Measurements from ENCODE around the gene ARHGAP26. TPM values are rescaled to one million over a fixed set of nuclear protein-coding genes. Genes with fewer than 3 reads are reported as not detected.

Gene ARHGAP26
- total and polyA plus RNA-seq, 10 donors, result 4.2 to 148 (median 55.5) TPM

- TF ChIP-seq POLR2A (IDR thresholded peaks at IDR 0.05), result no peak
- no peak for TF ChIP-seq POLR2AphosphoS5 (IDR thresholded peaks at IDR 0.05)
- TF ChIP-seq, protein P1, sequence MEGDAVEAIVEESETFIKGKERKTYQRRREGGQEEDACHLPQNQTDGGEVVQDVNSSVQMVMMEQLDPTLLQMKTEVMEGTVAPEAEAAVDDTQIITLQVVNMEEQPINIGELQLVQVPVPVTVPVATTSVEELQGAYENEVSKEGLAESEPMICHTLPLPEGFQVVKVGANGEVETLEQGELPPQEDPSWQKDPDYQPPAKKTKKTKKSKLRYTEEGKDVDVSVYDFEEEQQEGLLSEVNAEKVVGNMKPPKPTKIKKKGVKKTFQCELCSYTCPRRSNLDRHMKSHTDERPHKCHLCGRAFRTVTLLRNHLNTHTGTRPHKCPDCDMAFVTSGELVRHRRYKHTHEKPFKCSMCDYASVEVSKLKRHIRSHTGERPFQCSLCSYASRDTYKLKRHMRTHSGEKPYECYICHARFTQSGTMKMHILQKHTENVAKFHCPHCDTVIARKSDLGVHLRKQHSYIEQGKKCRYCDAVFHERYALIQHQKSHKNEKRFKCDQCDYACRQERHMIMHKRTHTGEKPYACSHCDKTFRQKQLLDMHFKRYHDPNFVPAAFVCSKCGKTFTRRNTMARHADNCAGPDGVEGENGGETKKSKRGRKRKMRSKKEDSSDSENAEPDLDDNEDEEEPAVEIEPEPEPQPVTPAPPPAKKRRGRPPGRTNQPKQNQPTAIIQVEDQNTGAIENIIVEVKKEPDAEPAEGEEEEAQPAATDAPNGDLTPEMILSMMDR (IDR thresholded peaks at IDR 0.05 in 8 of 11, conservative IDR thresholded peaks at IDR 0.05 in 3 of 11), result no peak
- Histone ChIP-seq H3K36me3 (no peaks in the 10 kb centered on the region), H3K4me3 (no peak overlapping the region), H3K9me3 (peaks cover 0 to 13% (median 10%) of the 10 kb centered on the region in 8 donors), H3K27ac (no peak overlapping the region), H3K4me1 (no peaks in the 10 kb centered on the region), H3K27me3 (replicated peaks in 1 of 7) (no peaks in the 10 kb centered on the region)
- no peak for DNase-seq
- WGBS, 5 donors, result 83 to 93% (median 89%) methylated on average over 7 of the region's 7 CpGs
- intact Hi-C loops (cut with DNase I; ENCODE audit: low total_unique reads), result no loop called here
Measured at GRCh38 chr5:143261748-143262392, 491.7 kb downstream of the ARHGAP26 start.

GRCh38 chr5:143262393-143263174, 492.4 kb downstream of the ARHGAP26 start:
- Histone ChIP-seq H3K27me3 (replicated peaks in 1 of 7) (no peaks in the 10 kb centered on the region), H3K9me3 (peaks cover 0 to 20% (median 17%) of the 10 kb centered on the region in 8 donors), H3K4me3 (no peak overlapping the region), H3K36me3 (no peaks in the 10 kb centered on the region), H3K4me1 (no peaks in the 10 kb centered on the region), H3K27ac (no peak overlapping the region)
- WGBS, 5 donors, result 86 to 100% (median 95%) methylated on average over 1 of the region's 1 CpG
- no peak for TF ChIP-seq POLR2AphosphoS5 (IDR thresholded peaks at IDR 0.05)
- TF ChIP-seq, protein P1 (IDR thresholded peaks at IDR 0.05 in 8 of 11, conservative IDR thresholded peaks at IDR 0.05 in 3 of 11), result no peak
- TF ChIP-seq POLR2A (IDR thresholded peaks at IDR 0.05), result no peak
- intact Hi-C loops (cut with DNase I; ENCODE audit: low total_unique reads), result no loop called here
- DNase-seq, result no peak

DNA sequence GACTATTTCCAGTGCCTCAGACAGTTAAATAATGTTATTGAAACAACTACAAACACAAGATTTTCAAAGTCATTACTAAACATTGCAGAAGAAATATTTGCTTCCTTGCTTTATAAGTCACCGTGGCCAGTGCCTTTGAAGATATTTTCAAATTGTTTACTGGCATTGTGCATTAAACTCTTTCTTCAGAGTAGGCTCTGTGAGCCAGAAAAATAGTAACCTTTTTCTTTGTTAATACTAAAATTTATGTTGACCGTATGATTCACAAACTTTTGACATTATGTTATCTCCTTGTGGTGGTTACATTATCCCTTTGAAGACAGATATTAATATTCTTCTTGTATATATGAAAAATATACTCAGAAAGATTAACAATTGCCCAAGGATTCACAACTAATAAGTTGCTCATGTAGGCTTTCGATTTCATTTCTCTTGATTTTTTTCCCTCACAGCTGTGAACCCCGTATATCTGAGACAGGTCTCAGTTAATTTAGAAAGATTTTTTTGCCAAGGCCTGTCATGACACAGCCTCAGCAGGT, 493.2 kb downstream of the ARHGAP26 start:
- H3K36me3 ChIP-seq, result no peaks in the 10 kb centered on the region
- WGBS, 5 donors, result 78 to 94% (median 93%) methylated on average over 4 of the region's 4 CpGs
- H3K27me3 ChIP-seq (replicated peaks in 1 of 7), result no peaks in the 10 kb centered on the region
- no peak overlapping the region for H3K4me3 ChIP-seq
- TF ChIP-seq POLR2AphosphoS5 (IDR thresholded peaks at IDR 0.05) (no peak), POLR2A (IDR thresholded peaks at IDR 0.05) (no peak)
- TF ChIP-seq, protein P1 (IDR thresholded peaks at IDR 0.05 in 8 of 11, conservative IDR thresholded peaks at IDR 0.05 in 3 of 11), result no peak
- no peaks in the 10 kb centered on the region for H3K4me1 ChIP-seq
- H3K9me3 ChIP-seq, result peaks cover 0 to 28% (median 25%) of the 10 kb centered on the region in 8 donors
- intact Hi-C loops (cut with DNase I; ENCODE audit: low total_unique reads), result no loop called here
- no peak overlapping the region for H3K27ac ChIP-seq
- DNase-seq, result no peak

GRCh38 chr5:143265995-143266394, 495.8 kb downstream of the ARHGAP26 start:
- WGBS, 5 donors, result 92 to 97% (median 94%) methylated on average over 2 of the region's 2 CpGs
- no peak for TF ChIP-seq POLR2AphosphoS5 (IDR thresholded peaks at IDR 0.05)
- no peak for TF ChIP-seq POLR2A (IDR thresholded peaks at IDR 0.05)
- TF ChIP-seq, protein P1 (IDR thresholded peaks at IDR 0.05 in 8 of 11, conservative IDR thresholded peaks at IDR 0.05 in 3 of 11), result no peak
- Histone ChIP-seq H3K4me1 (no peaks in the 10 kb centered on the region), H3K9me3 (peaks cover 0 to 50% (median 44%) of the 10 kb centered on the region in 8 donors), H3K27ac (no peak overlapping the region), H3K4me3 (no peak overlapping the region), H3K27me3 (replicated peaks in 1 of 7) (no peaks in the 10 kb centered on the region), H3K36me3 (no peaks in the 10 kb centered on the region)
- DNase-seq, result no peak
- intact Hi-C loops (cut with DNase I; ENCODE audit: low total_unique reads), result no loop called here
